Activated CD4-positive, alpha-beta memory T cell treated with anti-CD3 and anti-CD28 coated beads for 36 hours (primary cell): Measurements from ENCODE around the gene IGF2BP3. TPM values are rescaled to one million over a fixed set of nuclear protein-coding genes. Genes with fewer than 3 reads are reported as not detected.

Experiments
- CTCF ChIA-PET: fragments of 350-600 bp; sonication (Branson Sonifier 250); formaldehyde crosslinking; loops from one replicate; lab custom pipeline; 2021; ENCODE audit warnings: antibody characterized with exemption, inconsistent platforms; lab: Charles Lee
- POLR2A ChIA-PET: fragments of 350-600 bp; sonication (Branson Sonifier 250); formaldehyde crosslinking; loops from one replicate; lab custom pipeline; 2021; ENCODE audit warnings: antibody characterized with exemption; lab: Charles Lee
- DNase-seq: peaks from one replicate; pipeline ENCODE4 v3.0.0-alpha.2; 2020
- H3K27ac Mint-ChIP-seq: one replicate; pipeline ENCODE4 v1.8.0; 2021; ENCODE audit warnings: mixed read lengths
- H3K27me3 Mint-ChIP-seq: one replicate; pipeline ENCODE4 v1.8.0; 2021; ENCODE audit warnings: mixed read lengths
- H3K36me3 Mint-ChIP-seq: one replicate; pipeline ENCODE4 v1.8.0; 2021; ENCODE audit warnings: mixed read lengths
- H3K4me1 Mint-ChIP-seq: one replicate; pipeline ENCODE4 v1.8.0; 2021; ENCODE audit warnings: low read depth, mixed read lengths
- H3K4me3 Mint-ChIP-seq: one replicate; pipeline ENCODE4 v1.8.0; 2021; ENCODE audit warnings: mild to moderate bottlenecking, mixed read lengths
- H3K9me3 Mint-ChIP-seq: one replicate; pipeline ENCODE4 v1.8.0; 2021; ENCODE audit warnings: mixed read lengths
- intact Hi-C: fragments of 100-400 bp; cut with micrococcal nuclease; formaldehyde crosslinking; loops from one replicate; pipeline ENCODE4 v1.15.1; 2023
- total RNA-seq, 2 experiments: library from RNA; stranded (reverse); gene quantifications; one replicate each; pipeline ENCODE4 v1.2.3, GENCODE V29; 2021

IGF2BP3 gene
- total RNA-seq, 2 experiments from 2014 or later, result 0.19 to 0.24 TPM

- Mint-ChIP-seq H3K4me3 (no peak overlapping the region), H3K9me3 (no peaks in the 10 kb centered on the region), H3K27me3 (no peaks in the 10 kb centered on the region), H3K36me3 (peaks cover 52% of the 10 kb centered on the region), H3K4me1 (peaks cover 45% of the 10 kb centered on the region), H3K27ac (peak overlapping the region; percentile 55)
- intact Hi-C loops, result loop anchor here (1.0 to 2.0 kb wide), 4 partner anchors 40 to 288 kb away; no protein-coding TSS in a partner anchor
- no peak for DNase-seq
- ChIA-PET CTCF (no interaction called here), POLR2A (no interaction called here)
Measured at GRCh38 chr7:23306936-23307521, 163.3 kb downstream of the IGF2BP3 start.

- no peak for DNase-seq
- ChIA-PET CTCF (interaction anchor here (0.7 to 1.5 kb wide), 5 partner anchors 21 to 247 kb away, joined by 3 to 5 read pairs (median 3); no protein-coding TSS in a partner anchor), POLR2A (interaction anchor here (1.0 to 1.5 kb wide), 3 partner anchors 22 to 224 kb away, joined by 3 to 6 read pairs (median 4); no protein-coding TSS in a partner anchor)
- Mint-ChIP-seq H3K36me3 (peaks cover 25% of the 10 kb centered on the region), H3K27me3 (peaks cover 3% of the 10 kb centered on the region), H3K9me3 (no peaks in the 10 kb centered on the region), H3K4me3 (peak overlapping the region; percentile 96), H3K27ac (peak overlapping the region; percentile 97), H3K4me1 (peaks cover 43% of the 10 kb centered on the region)
- intact Hi-C loops, result loop anchor here (1.0 to 2.0 kb wide), 9 partner anchors 11 to 295 kb away; partner anchors contain the start of genes KLHL7, NUP42 and TRA2A
Measured at GRCh38 chr7:23299770-23300300, 170.5 kb downstream of the IGF2BP3 start.

GRCh38 chr7:23298885-23299769 is 171.2 kb downstream of the IGF2BP3 start, which contains the start of gene MALSU1:
MALSU1 (plus strand) TSS chr7:23299339; CDS start chr7:23299353, 14 bp downstream.
- H3K4me1 Mint-ChIP-seq, result peaks cover 36% of the 10 kb centered on the region
- POLR2A ChIA-PET, result interaction anchor here (1.0 to 1.5 kb wide), 3 partner anchors 21 to 225 kb away, joined by 3 to 6 read pairs (median 4); no protein-coding TSS in a partner anchor
- DNase-seq, result peak; percentile 98

GRCh38 chr7:23298141-23298881 is 172.0 kb downstream of the IGF2BP3 start:
- ChIA-PET POLR2A (interaction anchor here (1.1 to 1.5 kb wide), 2 partner anchors 58 to 226 kb away, joined by 3 to 4 read pairs; no protein-coding TSS in a partner anchor), CTCF (interaction anchor here (0.6 to 1.7 kb wide), 4 partner anchors 25 to 37 kb away, joined by 3 to 7 read pairs (median 3); no protein-coding TSS in a partner anchor)
- peak overlapping the region; percentile 97 for H3K27ac Mint-ChIP-seq
- peak overlapping the region; percentile 96 for H3K4me3 Mint-ChIP-seq
- H3K36me3 Mint-ChIP-seq, result peaks cover 16% of the 10 kb centered on the region
- intact Hi-C loops, result loop anchor here (2.0 kb wide), 3 partner anchors 58 to 296 kb away; no protein-coding TSS in a partner anchor
- peaks cover 33% of the 10 kb centered on the region for H3K4me1 Mint-ChIP-seq
- H3K9me3 Mint-ChIP-seq, result no peaks in the 10 kb centered on the region
- no peak for DNase-seq
- peaks cover 3% of the 10 kb centered on the region for H3K27me3 Mint-ChIP-seq

More at GRCh38 chr7:23298885-23299769, 171.2 kb downstream of the IGF2BP3 start, which contains the start of gene MALSU1:
- peak within 1 kb of the TSS; percentile 96 for H3K4me3 Mint-ChIP-seq
- H3K27me3 Mint-ChIP-seq, result peaks cover 3% of the 10 kb centered on the region
- H3K27ac Mint-ChIP-seq, result peak within 1 kb of the TSS; percentile 97
- H3K36me3 Mint-ChIP-seq, result peaks cover 18% of the 10 kb centered on the region
- H3K9me3 Mint-ChIP-seq, result no peaks in the 10 kb centered on the region
- intact Hi-C loops, result loop anchor here (1.0 to 2.0 kb wide), 9 partner anchors 10 to 296 kb away; partner anchors contain the start of genes KLHL7, NUP42 and TRA2A
- CTCF ChIA-PET, result interaction anchor here (1.0 to 1.5 kb wide), 5 partner anchors 20 to 248 kb away, joined by 3 to 5 read pairs (median 3); no protein-coding TSS in a partner anchor

GRCh38 chr7:23295401-23295697 is 174.9 kb downstream of the IGF2BP3 start:
- Mint-ChIP-seq H3K4me3 (no peak overlapping the region), H3K27me3 (peaks cover 3% of the 10 kb centered on the region), H3K27ac (no peak overlapping the region), H3K9me3 (no peaks in the 10 kb centered on the region), H3K4me1 (peaks cover 13% of the 10 kb centered on the region), H3K36me3 (peaks cover 2% of the 10 kb centered on the region)
- DNase-seq, result no peak
- CTCF ChIA-PET, result interaction anchor here (1.4 kb wide), 2 partner anchors 18 to 19 kb away, joined by 6 to 8 read pairs; no protein-coding TSS in a partner anchor
- POLR2A ChIA-PET, result no interaction called here
- intact Hi-C loops, result no loop called here

GRCh38 chr7:23294549-23295400 is 175.5 kb downstream of the IGF2BP3 start:
- Mint-ChIP-seq H3K27me3 (peaks cover 3% of the 10 kb centered on the region), H3K4me3 (no peak overlapping the region), H3K9me3 (no peaks in the 10 kb centered on the region), H3K27ac (no peak overlapping the region), H3K36me3 (peaks cover 2% of the 10 kb centered on the region), H3K4me1 (peaks cover 10% of the 10 kb centered on the region)
- ChIA-PET POLR2A (no interaction called here), CTCF (interaction anchor here (1.0 to 1.4 kb wide), 3 partner anchors 18 to 21 kb away, joined by 6 to 10 read pairs (median 8); no protein-coding TSS in a partner anchor)
- intact Hi-C loops, result no loop called here
- no peak for DNase-seq

GRCh38 chr7:23293500-23294073 is 176.7 kb downstream of the IGF2BP3 start:
- ChIA-PET POLR2A (no interaction called here), CTCF (interaction anchor here (2.4 kb wide), 1 partner anchor 17 kb away, joined by 7 read pairs; no protein-coding TSS in a partner anchor)
- no peaks in the 10 kb centered on the region for H3K36me3 Mint-ChIP-seq
- H3K9me3 Mint-ChIP-seq, result no peaks in the 10 kb centered on the region
- peaks cover 3% of the 10 kb centered on the region for H3K27me3 Mint-ChIP-seq
- peaks cover 4% of the 10 kb centered on the region for H3K4me1 Mint-ChIP-seq
- intact Hi-C loops, result no loop called here
- no peak overlapping the region for H3K27ac Mint-ChIP-seq
- no peak for DNase-seq
- H3K4me3 Mint-ChIP-seq, result no peak overlapping the region

GRCh38 chr7:23292623-23293022 is 177.7 kb downstream of the IGF2BP3 start:
- Mint-ChIP-seq H3K9me3 (no peaks in the 10 kb centered on the region), H3K36me3 (no peaks in the 10 kb centered on the region), H3K27me3 (peaks cover 3% of the 10 kb centered on the region), H3K27ac (no peak overlapping the region), H3K4me3 (no peak overlapping the region), H3K4me1 (peaks cover 4% of the 10 kb centered on the region)
- CTCF ChIA-PET, result interaction anchor here (2.4 to 2.7 kb wide), 2 partner anchors 16 to 19 kb away, joined by 7 read pairs; no protein-coding TSS in a partner anchor
- POLR2A ChIA-PET, result no interaction called here
- no peak for DNase-seq
- intact Hi-C loops, result no loop called here

GRCh38 chr7:23291957-23292560 is 178.2 kb downstream of the IGF2BP3 start:
- Mint-ChIP-seq H3K36me3 (no peaks in the 10 kb centered on the region), H3K27ac (no peak overlapping the region), H3K4me1 (peaks cover 6% of the 10 kb centered on the region), H3K9me3 (no peaks in the 10 kb centered on the region), H3K4me3 (no peak overlapping the region), H3K27me3 (peaks cover 3% of the 10 kb centered on the region)
- intact Hi-C loops, result no loop called here
- ChIA-PET CTCF (interaction anchor here (2.4 to 2.7 kb wide), 2 partner anchors 16 to 18 kb away, joined by 7 read pairs; no protein-coding TSS in a partner anchor), POLR2A (interaction anchor here (0.7 kb wide), 1 partner anchor 239 kb away, joined by 3 read pairs; no protein-coding TSS in a partner anchor)
- DNase-seq, result no peak
